Activated CD4-positive, alpha-beta T cell treated with anti-CD3 and anti-CD28 coated beads, Interleukin-2, amount 10 ng/mL, durations not matched to agents 24 days and 14 days (primary cell): ENCODE data around the gene MCUR1. TPM values are rescaled to one million over a fixed set of nuclear protein-coding genes. Genes with fewer than 3 reads are reported as not detected.
A peak's percentile ranks its signal among the peaks of the same experiment; 100 is the strongest.

ENCODE experiments used
- DNase-seq: peaks from one replicate; pipeline ENCODE4 v3.0.0; 2022
- H3K27ac Mint-ChIP-seq: one replicate; pipeline ENCODE4 v1.8.0; 2022; ENCODE audit warnings: mild to moderate bottlenecking, mixed read lengths
- H3K27me3 Mint-ChIP-seq: one replicate; pipeline ENCODE4 v1.8.0; 2022; ENCODE audit warnings: mixed read lengths
- H3K36me3 Mint-ChIP-seq: one replicate; pipeline ENCODE4 v1.8.0; 2022; ENCODE audit warnings: low read depth, mild to moderate bottlenecking, mixed read lengths
- H3K4me1 Mint-ChIP-seq: one replicate; pipeline ENCODE4 v1.8.0; 2021; ENCODE audit warnings: mixed read lengths
- H3K4me3 Mint-ChIP-seq: one replicate; pipeline ENCODE4 v1.8.0; 2022; ENCODE audit warnings: mild to moderate bottlenecking, moderate library complexity, mixed read lengths
- H3K9me3 Mint-ChIP-seq: one replicate; pipeline ENCODE4 v1.8.0; 2021; ENCODE audit warnings: mixed read lengths
- intact Hi-C: fragments of 100-400 bp; cut with micrococcal nuclease; formaldehyde crosslinking; loops from one replicate; pipeline ENCODE4 v1.15.1; 2023
- total RNA-seq: library from RNA; stranded (reverse); gene quantifications from 2 replicates; pipeline ENCODE4 v1.2.3, GENCODE V29; 2022

Gene MCUR1
- total RNA-seq, 1 donor from 2014 or later, result 43.7 TPM

- DNase-seq, result no peak
- no peaks in the 10 kb centered on the region for H3K9me3 Mint-ChIP-seq
- H3K4me3 Mint-ChIP-seq, result peak overlapping the region; percentile 88
- peaks cover 28% of the 10 kb centered on the region for H3K4me1 Mint-ChIP-seq
- peaks cover 7% of the 10 kb centered on the region for H3K36me3 Mint-ChIP-seq
- peaks cover 12% of the 10 kb centered on the region for H3K27me3 Mint-ChIP-seq
- intact Hi-C loops, result loop anchor here (1.0 to 10.0 kb wide), 8 partner anchors 18 to 459 kb away; partner anchors contain the start of genes CD83, NOL7 and SIRT5
- H3K27ac Mint-ChIP-seq, result peak overlapping the region; percentile 72
Observed at GRCh38 chr6:13813621-13814175, 659 bp downstream of the MCUR1 start.

- H3K4me1 Mint-ChIP-seq, result peaks cover 28% of the 10 kb centered on the region
- peaks cover 9% of the 10 kb centered on the region for H3K36me3 Mint-ChIP-seq
- no peak for DNase-seq
- H3K27ac Mint-ChIP-seq, result no peak overlapping the region
- H3K9me3 Mint-ChIP-seq, result no peaks in the 10 kb centered on the region
- peaks cover 7% of the 10 kb centered on the region for H3K27me3 Mint-ChIP-seq
- intact Hi-C loops, result loop anchor here (5.0 to 10.0 kb wide), 3 partner anchors 254 to 458 kb away; no protein-coding TSS in a partner anchor
- H3K4me3 Mint-ChIP-seq, result peak overlapping the region; percentile 88
Observed at GRCh38 chr6:13813026-13813425, 1.3 kb downstream of the MCUR1 start.

- H3K36me3 Mint-ChIP-seq, result peaks cover 10% of the 10 kb centered on the region
- H3K27ac Mint-ChIP-seq, result no peak overlapping the region
- no peak for DNase-seq
- peak overlapping the region; percentile 32 for H3K4me3 Mint-ChIP-seq
- H3K4me1 Mint-ChIP-seq, result peaks cover 28% of the 10 kb centered on the region
- peaks cover 3% of the 10 kb centered on the region for H3K27me3 Mint-ChIP-seq
- intact Hi-C loops, result loop anchor here (5.0 to 10.0 kb wide), 3 partner anchors 255 to 458 kb away; no protein-coding TSS in a partner anchor
- H3K9me3 Mint-ChIP-seq, result no peaks in the 10 kb centered on the region
Observed at GRCh38 chr6:13812359-13812642, 2.1 kb downstream of the MCUR1 start.

GRCh38 chr6:13811627-13812358, 2.6 kb downstream of the MCUR1 start:
- Mint-ChIP-seq H3K4me1 (peaks cover 28% of the 10 kb centered on the region), H3K27ac (no peak overlapping the region), H3K27me3 (peaks cover 3% of the 10 kb centered on the region), H3K4me3 (no peak overlapping the region), H3K36me3 (peaks cover 10% of the 10 kb centered on the region), H3K9me3 (no peaks in the 10 kb centered on the region)
- intact Hi-C loops, result loop anchor here (5.0 to 10.0 kb wide), 3 partner anchors 256 to 457 kb away; no protein-coding TSS in a partner anchor
- DNase-seq, result no peak

GRCh38 chr6:13810688-13811446, 3.5 kb downstream of the MCUR1 start:
- H3K9me3 Mint-ChIP-seq, result no peaks in the 10 kb centered on the region
- DNase-seq, result no peak
- H3K36me3 Mint-ChIP-seq, result peaks cover 10% of the 10 kb centered on the region
- no peaks in the 10 kb centered on the region for H3K27me3 Mint-ChIP-seq
- H3K4me1 Mint-ChIP-seq, result peaks cover 28% of the 10 kb centered on the region
- no peak overlapping the region for H3K27ac Mint-ChIP-seq
- intact Hi-C loops, result loop anchor here (5.0 to 10.0 kb wide), 3 partner anchors 256 to 456 kb away; no protein-coding TSS in a partner anchor
- no peak overlapping the region for H3K4me3 Mint-ChIP-seq

GRCh38 chr6:13808801-13809200, 5.6 kb downstream of the MCUR1 start:
- Mint-ChIP-seq H3K27ac (no peak overlapping the region), H3K4me1 (peaks cover 23% of the 10 kb centered on the region), H3K36me3 (peaks cover 17% of the 10 kb centered on the region), H3K27me3 (no peaks in the 10 kb centered on the region), H3K4me3 (no peak overlapping the region), H3K9me3 (no peaks in the 10 kb centered on the region)
- no peak for DNase-seq
- intact Hi-C loops, result no loop called here

GRCh38 chr6:13807696-13808095, 6.7 kb downstream of the MCUR1 start:
- H3K36me3 Mint-ChIP-seq, result peaks cover 26% of the 10 kb centered on the region
- no peak overlapping the region for H3K27ac Mint-ChIP-seq
- no peaks in the 10 kb centered on the region for H3K9me3 Mint-ChIP-seq
- intact Hi-C loops, result no loop called here
- H3K27me3 Mint-ChIP-seq, result no peaks in the 10 kb centered on the region
- no peak for DNase-seq
- H3K4me1 Mint-ChIP-seq, result peaks cover 17% of the 10 kb centered on the region
- H3K4me3 Mint-ChIP-seq, result no peak overlapping the region

GRCh38 chr6:13803581-13803980, 10.8 kb downstream of the MCUR1 start:
- H3K9me3 Mint-ChIP-seq, result no peaks in the 10 kb centered on the region
- no peaks in the 10 kb centered on the region for H3K27me3 Mint-ChIP-seq
- H3K36me3 Mint-ChIP-seq, result peaks cover 33% of the 10 kb centered on the region
- no peak for DNase-seq
- intact Hi-C loops, result no loop called here
- no peak overlapping the region for H3K4me3 Mint-ChIP-seq
- H3K27ac Mint-ChIP-seq, result no peak overlapping the region
- H3K4me1 Mint-ChIP-seq, result no peaks in the 10 kb centered on the region

GRCh38 chr6:13800615-13801014, 13.7 kb downstream of the MCUR1 start:
- intact Hi-C loops, result no loop called here
- DNase-seq, result no peak
- no peak overlapping the region for H3K27ac Mint-ChIP-seq
- no peaks in the 10 kb centered on the region for H3K4me1 Mint-ChIP-seq
- no peak overlapping the region for H3K4me3 Mint-ChIP-seq
- no peaks in the 10 kb centered on the region for H3K27me3 Mint-ChIP-seq
- H3K9me3 Mint-ChIP-seq, result no peaks in the 10 kb centered on the region
- peaks cover 38% of the 10 kb centered on the region for H3K36me3 Mint-ChIP-seq

GRCh38 chr6:13796781-13797180, 17.6 kb downstream of the MCUR1 start:
- Mint-ChIP-seq H3K9me3 (no peaks in the 10 kb centered on the region), H3K4me3 (no peak overlapping the region), H3K27me3 (no peaks in the 10 kb centered on the region), H3K27ac (no peak overlapping the region), H3K36me3 (peaks cover 31% of the 10 kb centered on the region), H3K4me1 (peaks cover 14% of the 10 kb centered on the region)
- intact Hi-C loops, result loop anchor here (5.0 kb wide), 1 partner anchor 76 kb away; no protein-coding TSS in a partner anchor
- DNase-seq, result no peak

- no peaks in the 10 kb centered on the region for H3K27me3 Mint-ChIP-seq
- peaks cover 14% of the 10 kb centered on the region for H3K4me1 Mint-ChIP-seq
Observed at GRCh38 chr6:13795041-13795750, 19.2 kb downstream of the MCUR1 start.

GRCh38 chr6:13794184-13794583, 20.2 kb downstream of the MCUR1 start:
- no peaks in the 10 kb centered on the region for H3K9me3 Mint-ChIP-seq
- intact Hi-C loops, result loop anchor here (2.0 kb wide), 3 partner anchors 31 to 273 kb away; partner anchors contain the start of gene RANBP9
- H3K4me1 Mint-ChIP-seq, result peaks cover 18% of the 10 kb centered on the region
- H3K36me3 Mint-ChIP-seq, result peaks cover 40% of the 10 kb centered on the region
- H3K27ac Mint-ChIP-seq, result peak overlapping the region; percentile 39
- H3K27me3 Mint-ChIP-seq, result no peaks in the 10 kb centered on the region
- DNase-seq, result no peak
- no peak overlapping the region for H3K4me3 Mint-ChIP-seq

More at GRCh38 chr6:13795041-13795750, 19.2 kb downstream of the MCUR1 start:
- DNase-seq, result peak; percentile 95
- intact Hi-C loops, result loop anchor here (1.0 to 5.0 kb wide), 8 partner anchors 8 to 272 kb away; partner anchors contain the start of genes MCUR1 and RANBP9
- H3K36me3 Mint-ChIP-seq, result peaks cover 31% of the 10 kb centered on the region
- H3K9me3 Mint-ChIP-seq, result no peaks in the 10 kb centered on the region
- no peak overlapping the region for H3K4me3 Mint-ChIP-seq
- peak overlapping the region; percentile 51 for H3K27ac Mint-ChIP-seq

- Mint-ChIP-seq H3K27me3 (no peaks in the 10 kb centered on the region), H3K27ac (no peak overlapping the region), H3K4me1 (peaks cover 37% of the 10 kb centered on the region), H3K36me3 (peaks cover 45% of the 10 kb centered on the region), H3K4me3 (no peak overlapping the region), H3K9me3 (no peaks in the 10 kb centered on the region)
- intact Hi-C loops, result loop anchor here (5.0 kb wide), 1 partner anchor 362 kb away; no protein-coding TSS in a partner anchor
- no peak for DNase-seq
Observed at GRCh38 chr6:13789746-13790145, 24.6 kb downstream of the MCUR1 start.
